Left colon (tissue), 2 donors: ENCODE measurements around the gene TYK2. TPM values are rescaled to one million over a fixed set of nuclear protein-coding genes. Genes with fewer than 3 reads are reported as not detected.
"Not testable (repeated sequence)": the region's sequence is repeated elsewhere in the genome, so short reads cannot be mapped to it uniquely, and the experiment has no call there.

Source experiments
- ATAC-seq: fragments of 200-7000 bp; cut with Tn5 transposase; one replicate; pipeline ENCODE4 v1.9.1; 2020; ENCODE audit warnings: mild to moderate bottlenecking, moderate library complexity
- DNase-seq, 2 donors: peaks; one replicate each; pipeline ENCODE4 v3.0.0-alpha.2; 2020
- intact Hi-C, 2 donors: fragments of 100-400 bp; cut with DNase I in 1 of 2; cut with micrococcal nuclease in 1 of 2; formaldehyde crosslinking; loops; one replicate each; pipeline versions ENCODE4 v1.11.2 to v1.14.0; 2022; cut with DNase I, micrococcal nuclease
- total RNA-seq, 2 donors: library from RNA; stranded (reverse); fragmentation: NEBNext Ultra II Directional; extraction: Animal tissue kit (Norgen Biotek cat#: 25700); gene quantifications; one replicate each; pipeline ENCODE4 v1.2.1, GENCODE V29; 2021
- donor health status: DM: no; HTN: no; CAD: no.
- donor health status: DM: yes; HTN: yes; CAD: no.

TYK2 gene
- total RNA-seq, 2 donors from 2014 or later = 91.1 to 104 TPM

DNA sequence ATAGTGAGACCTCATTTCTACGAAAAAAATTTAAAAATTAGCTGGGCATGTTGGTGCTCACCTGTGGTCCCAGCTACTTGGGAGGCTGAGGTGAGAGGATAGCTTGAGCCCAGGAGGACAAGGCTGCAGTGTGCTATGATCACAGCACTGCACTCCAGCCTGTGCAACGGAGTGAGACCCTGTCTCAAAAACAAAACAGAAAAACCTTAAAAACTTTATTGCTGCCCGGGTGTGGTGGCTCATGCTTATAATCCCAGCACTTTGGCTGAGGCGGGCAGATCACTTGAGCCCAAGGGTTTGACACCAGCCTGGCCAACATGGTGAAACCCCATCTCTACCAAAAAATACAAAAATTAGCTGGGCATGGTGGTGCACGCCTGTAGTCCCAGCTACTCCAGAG lies 30.9 kb upstream of the TYK2 start:
- intact Hi-C loops, DNase-seq, ATAC-seq: not testable (repeated sequence)

DNA sequence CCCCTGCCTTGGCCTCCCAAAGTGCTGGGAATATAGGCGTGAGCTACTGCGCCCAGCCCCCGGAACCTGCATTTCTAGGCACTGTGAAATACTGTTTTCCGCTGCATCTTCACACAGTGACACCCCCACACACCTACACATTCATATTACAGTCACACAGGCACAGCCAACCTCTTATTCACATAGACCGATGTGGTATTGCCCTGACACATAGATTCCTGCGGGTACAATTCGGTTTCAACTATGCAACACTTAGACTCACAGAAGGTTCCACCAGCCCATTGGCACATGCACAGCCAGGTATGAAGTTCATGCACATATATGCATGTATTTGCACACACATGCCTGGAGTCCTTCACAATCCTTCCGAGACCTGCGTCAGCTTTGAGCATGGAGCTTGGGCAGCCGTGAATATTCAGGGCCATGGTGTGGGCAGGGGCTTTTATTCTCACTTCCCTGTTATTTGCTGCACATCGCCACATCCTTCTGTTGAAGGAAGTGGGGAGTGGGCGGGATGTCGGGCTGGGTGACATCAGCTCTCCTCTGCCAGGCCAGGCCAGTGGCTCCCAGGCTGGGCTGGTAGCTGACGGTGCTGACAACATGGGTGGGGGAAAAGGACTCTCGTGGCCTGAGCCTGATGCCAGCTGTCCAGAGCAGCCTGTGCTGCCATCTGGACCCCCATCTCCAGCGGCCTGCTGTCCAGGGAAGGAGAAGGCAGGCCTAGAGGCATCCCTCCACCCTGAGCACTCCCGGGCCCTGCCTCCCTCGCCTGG lies 28.3 kb upstream of the TYK2 start:
- DNase-seq = peak in 1 of 2 donors; percentile 60
- intact Hi-C loops = loop anchor here in 1 of 2 donors (10.0 kb wide), 1 partner anchor 66 kb away; no protein-coding TSS in a partner anchor
- ATAC-seq = peak; percentile 9

- no peak for ATAC-seq
- intact Hi-C loops = loop anchor here in 1 of 2 donors (10.0 kb wide), 1 partner anchor 68 kb away; no protein-coding TSS in a partner anchor
- no peak for DNase-seq
Measured at GRCh38 chr19:10407096-10407495, 26.7 kb upstream of the TYK2 start.

DNA sequence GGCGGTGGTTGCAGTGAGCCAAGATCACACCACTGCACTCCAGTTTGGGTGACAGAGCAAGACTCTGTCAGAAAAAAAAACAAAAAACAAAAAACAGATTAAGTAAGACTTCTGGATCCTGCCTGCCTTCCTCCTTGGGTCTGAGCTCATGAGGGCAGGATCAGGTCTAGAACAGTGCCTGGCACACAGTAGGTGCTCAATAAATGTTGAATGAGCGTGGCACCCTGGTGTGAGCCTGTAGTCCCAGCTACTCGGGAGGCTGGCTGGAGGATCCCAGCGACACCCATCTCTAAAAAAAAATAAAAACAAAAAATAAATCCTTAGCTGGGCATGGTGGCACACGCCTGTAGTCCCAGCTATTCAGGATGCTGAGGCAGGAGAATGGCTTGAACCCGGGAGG lies 25.8 kb upstream of the TYK2 start:
- intact Hi-C loops = loop anchor here in 1 of 2 donors (10.0 kb wide), 1 partner anchor 69 kb away; no protein-coding TSS in a partner anchor
- DNase-seq = no peak
- no peak for ATAC-seq

DNA sequence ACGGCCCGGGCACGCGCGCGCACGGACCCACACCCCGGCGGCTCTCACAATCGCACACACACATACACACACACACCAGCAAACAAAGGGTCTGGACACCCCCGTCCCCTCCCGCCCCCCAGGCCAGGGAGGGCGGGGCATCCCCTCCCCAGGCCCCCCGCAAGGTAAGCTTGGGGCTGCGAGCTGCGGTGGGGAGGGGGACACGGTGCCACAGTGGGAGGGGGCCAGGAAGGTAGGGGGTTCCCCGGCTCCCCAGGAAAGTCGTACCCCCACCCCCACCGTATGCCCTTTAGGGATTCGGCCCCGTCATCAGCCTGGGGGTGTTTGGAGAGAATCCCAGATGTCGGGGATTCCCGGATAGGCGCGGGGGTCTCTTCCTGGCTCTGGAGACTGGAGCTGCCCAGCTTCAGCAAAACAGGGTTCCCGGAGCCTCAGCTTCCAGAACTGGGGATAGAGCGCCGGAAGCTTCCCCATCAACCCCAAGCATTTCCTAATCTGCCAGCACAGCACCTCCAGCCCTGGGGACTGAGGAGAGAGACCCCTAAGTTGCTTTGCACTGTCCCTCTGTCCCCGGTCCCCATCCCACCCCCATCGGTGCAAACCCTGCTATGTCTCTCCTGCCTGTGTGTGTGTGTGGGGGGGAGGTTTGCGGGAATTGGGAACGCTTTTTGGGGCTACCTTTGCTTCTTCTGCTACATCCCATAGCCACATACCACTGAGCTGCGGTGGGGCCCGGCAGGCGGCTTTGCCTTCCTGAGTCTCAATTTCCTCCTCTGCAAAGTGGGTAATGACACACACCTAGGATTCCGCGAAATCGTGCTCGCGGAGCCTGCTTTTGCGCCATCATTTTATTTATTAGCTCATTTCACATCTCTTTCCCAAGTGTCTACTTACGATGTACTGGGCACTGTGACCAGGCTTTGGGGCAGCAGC lies 24.8 kb upstream of the TYK2 start:
- no peak for DNase-seq
- no peak for ATAC-seq
- intact Hi-C loops = loop anchor here in 1 of 2 donors (10.0 kb wide), 1 partner anchor 70 kb away; no protein-coding TSS in a partner anchor

DNA sequence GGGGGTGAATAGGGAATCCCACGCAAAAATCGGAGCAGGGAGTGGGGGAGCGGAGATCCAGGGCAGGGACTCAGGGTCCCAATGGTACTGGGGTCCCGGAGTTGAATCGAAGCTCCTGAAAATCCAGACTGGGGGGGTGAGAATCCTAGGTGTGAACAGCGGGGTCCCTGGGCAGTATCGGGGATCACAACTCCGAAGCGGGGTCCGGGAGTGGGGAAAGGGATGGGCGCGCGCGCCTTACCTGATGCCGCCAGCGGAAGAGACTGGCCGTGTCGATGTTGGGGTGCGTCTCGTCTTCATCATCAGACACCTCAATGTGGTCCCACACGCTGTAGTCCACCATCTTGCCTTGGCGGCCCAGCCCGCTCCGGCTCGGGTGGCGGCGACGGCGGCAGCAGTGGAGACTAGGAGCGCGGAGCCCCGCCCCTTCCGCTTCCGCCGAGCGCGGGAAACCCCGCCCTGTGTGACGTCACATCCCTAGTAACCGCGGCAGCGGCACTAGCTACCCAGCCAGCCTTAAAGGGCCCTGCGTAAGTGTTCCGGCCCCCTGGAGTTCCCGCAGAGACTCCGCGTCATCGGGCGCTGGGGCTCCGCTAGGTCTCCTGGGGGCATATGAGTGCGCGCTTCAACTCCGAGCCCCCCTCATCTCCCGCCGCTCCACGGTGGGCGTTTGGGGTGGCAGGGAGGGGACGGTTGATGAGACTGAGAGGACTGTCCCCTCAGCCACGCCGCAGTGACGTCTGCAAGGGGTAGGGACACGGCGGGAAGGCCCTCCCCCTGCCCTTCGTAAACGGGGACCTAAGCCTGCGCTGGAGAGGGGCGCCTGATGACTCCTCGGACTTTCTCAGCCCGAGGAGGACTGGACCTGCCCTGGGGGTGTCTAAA lies 23.0 kb upstream of the TYK2 start, which contains the start of gene CDC37:
Gene CDC37, minus strand, starts transcription at position 406 of the 885 bp plus-strand sequence. Its CDS starts 63 bp downstream, at position 343.
- DNase-seq = peak; percentile 95 to 99
- intact Hi-C loops = loop anchor here in 1 of 2 donors (10.0 kb wide), 1 partner anchor 71 kb away; no protein-coding TSS in a partner anchor
- ATAC-seq = peak; percentile 90

- DNase-seq (peak in 1 of 2 donors; percentile 48), ATAC-seq (peak; percentile 24)
- intact Hi-C loops = loop anchor here in 1 of 2 donors (10.0 kb wide), 1 partner anchor 72 kb away; no protein-coding TSS in a partner anchor
Measured at GRCh38 chr19:10402441-10403038, 22.2 kb upstream of the TYK2 start.

GRCh38 chr19:10399878-10400277 lies 19.5 kb upstream of the TYK2 start:
- no peak for DNase-seq
- no peak for ATAC-seq
- intact Hi-C loops = loop anchor here in 1 of 2 donors (10.0 kb wide), 1 partner anchor 75 kb away; no protein-coding TSS in a partner anchor

- ATAC-seq, intact Hi-C loops: not testable (repeated sequence)
Measured at GRCh38 chr19:10399340-10399739, 19.0 kb upstream of the TYK2 start.

GRCh38 chr19:10398819-10399218 lies 18.4 kb upstream of the TYK2 start:
- ATAC-seq (no peak), DNase-seq (no peak)
- intact Hi-C loops = no loop called here

More at GRCh38 chr19:10399340-10399739, 19.0 kb upstream of the TYK2 start:
- not testable (repeated sequence) for DNase-seq

GRCh38 chr19:10395917-10396316 lies 15.5 kb upstream of the TYK2 start:
- intact Hi-C loops = no loop called here
- no peak for DNase-seq
- ATAC-seq = no peak

GRCh38 chr19:10395436-10395835 lies 15.1 kb upstream of the TYK2 start:
- intact Hi-C loops = no loop called here
- DNase-seq (no peak), ATAC-seq (no peak)

- DNase-seq (no peak), ATAC-seq (no peak)
- intact Hi-C loops = no loop called here
Measured at GRCh38 chr19:10395003-10395402, 14.6 kb upstream of the TYK2 start.

- no peak for DNase-seq
- no peak for ATAC-seq
- intact Hi-C loops = no loop called here
Measured at GRCh38 chr19:10393137-10393536, 12.8 kb upstream of the TYK2 start.

DNA sequence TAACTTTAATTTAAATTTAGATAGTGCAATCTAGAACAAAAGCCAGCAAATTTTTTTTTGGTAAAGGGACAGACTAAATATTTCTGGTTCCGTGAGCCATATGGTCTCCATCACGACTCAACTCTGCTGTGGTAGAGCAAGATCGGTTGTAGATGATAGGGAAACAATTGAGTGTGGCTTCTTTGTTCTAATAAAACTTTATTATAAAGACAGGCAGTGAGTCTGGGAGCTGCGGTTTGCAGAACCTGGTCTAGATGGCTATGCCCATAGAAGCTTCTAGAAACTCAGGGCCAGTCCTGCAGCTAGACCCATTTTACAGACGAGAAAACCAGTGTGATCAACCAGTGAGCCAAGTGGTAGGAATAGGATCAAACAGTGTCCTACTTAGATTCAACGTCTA lies 11.7 kb upstream of the TYK2 start:
- ATAC-seq = no peak
- no peak for DNase-seq
- intact Hi-C loops = no loop called here

GRCh38 chr19:10390652-10391286 lies 10.4 kb upstream of the TYK2 start:
- ATAC-seq (peak; percentile 69), DNase-seq (peak in 1 of 2 donors; percentile 73)
- intact Hi-C loops = no loop called here

GRCh38 chr19:10389863-10390262 lies 9.5 kb upstream of the TYK2 start:
- ATAC-seq (peak; percentile 39), DNase-seq (no peak)
- intact Hi-C loops = loop anchor here (2.0 to 5.0 kb wide), 2 partner anchors 121 to 123 kb away; no protein-coding TSS in a partner anchor
